Psoas muscle (tissue), 8 donors: ENCODE measurements around the gene CHIC2. TPM values are rescaled to one million over a fixed set of nuclear protein-coding genes. Genes with fewer than 3 reads are reported as not detected.
"Not testable (repeated sequence)": the region's sequence is repeated elsewhere in the genome, so short reads cannot be mapped to it uniquely, and the experiment has no call there.

Experiments used
- ATAC-seq, 4 donors: fragments of 200-7000 bp; cut with Tn5 transposase; one replicate each; pipeline ENCODE4 v1.9.1; 2020; ENCODE audit warnings: moderate library complexity in 3 of 4, mild to moderate bottlenecking in 2 of 4
- DNase-seq, 2 donors: peaks; one replicate each; pipeline ENCODE4 v3.0.0-alpha.2; 2020
- H3K27ac ChIP-seq: fragments of 200-600 bp; one replicate; pipeline ENCODE4 v1.8.0; 2022
- H3K27me3 ChIP-seq, 3 donors: fragments of 200-600 bp in 1 of 3; one replicate each; pipeline versions ENCODE4 v1.6.1 to v1.8.0; 2013 to 2022; ENCODE audit warnings: low read length in 2 of 3, mild to moderate bottlenecking in 2 of 3, moderate library complexity in 1 of 3; ENCODE audit not compliant: insufficient read depth in 3 of 3
- H3K36me3 ChIP-seq, 2 donors: fragments of 200-600 bp in 1 of 2; one replicate each; pipeline versions ENCODE4 v1.6.1 to v1.8.0; 2013 to 2022; ENCODE audit warnings: low read depth in 1 of 2, mild to moderate bottlenecking in 1 of 2, moderate library complexity in 1 of 2; ENCODE audit not compliant: insufficient read depth in 1 of 2
- H3K4me1 ChIP-seq: fragments of 200-600 bp; one replicate; pipeline ENCODE4 v1.8.0; 2022
- H3K4me3 ChIP-seq: fragments of 200-600 bp; one replicate; pipeline ENCODE4 v1.8.0; 2022; ENCODE audit warnings: mild to moderate bottlenecking
- H3K9me3 ChIP-seq: fragments of 200-600 bp; one replicate; pipeline ENCODE4 v1.8.0; 2022
- CTCF ChIP-seq: fragments of 200-600 bp; IDR thresholded peaks from one replicate; pipeline ENCODE4 v1.8.0; 2022; ENCODE audit warnings: antibody characterized with exemption
- WGBS, 3 donors: extraction: QIAGEN DNeasy Blood & Tissue Kit; methylation state at CpG; one replicate each; pipeline versions ENCODE4 v1.1.6 to v1.1.7; 2013; 5-methylcytosine and 5-hydroxymethylcytosine counted together
- intact Hi-C, 2 donors: fragments of 100-400 bp; cut with DNase I; formaldehyde crosslinking; loops; one replicate each; pipeline versions ENCODE4 v1.11.0 to v1.14.2; 2022
- polyA plus RNA-seq, 3 donors: library from polyadenylated mRNA; stranded (reverse); fragments of 200-250 nt; gene quantifications; one replicate each; pipeline ENCODE4 v1.2.3, GENCODE V29; 2013
- total RNA-seq, 4 donors: library from RNA; stranded (reverse); fragmentation: NEBNext Ultra II Directional in 2 of 4; extraction: Animal tissue kit (Norgen Biotek cat#: 25700) in 2 of 4; gene quantifications; one replicate each; pipeline versions ENCODE4 v1.2.1 to v1.2.4, GENCODE V29; 2021 to 2023
- donor health status: healthy with polysubstance abuse.
- donor health status: DM: no; HTN: no; CAD: no; lungs with moderate emphysema.
- donor health status: Bipolar disorder and iron deficiency.
- donor health status: healthy.
- donor health status: DM: yes; HTN: yes; CAD: no.
- donor health status: DM: no; HTN: no; CAD: no.
- donor health status: DM: no; HTN: no; CAD: no.
- donor health status: DM: yes; HTN: yes; CAD: no.

Gene CHIC2
- total and polyA plus RNA-seq, 7 donors = 8.6 to 17.4 (median 10.8) TPM

DNA sequence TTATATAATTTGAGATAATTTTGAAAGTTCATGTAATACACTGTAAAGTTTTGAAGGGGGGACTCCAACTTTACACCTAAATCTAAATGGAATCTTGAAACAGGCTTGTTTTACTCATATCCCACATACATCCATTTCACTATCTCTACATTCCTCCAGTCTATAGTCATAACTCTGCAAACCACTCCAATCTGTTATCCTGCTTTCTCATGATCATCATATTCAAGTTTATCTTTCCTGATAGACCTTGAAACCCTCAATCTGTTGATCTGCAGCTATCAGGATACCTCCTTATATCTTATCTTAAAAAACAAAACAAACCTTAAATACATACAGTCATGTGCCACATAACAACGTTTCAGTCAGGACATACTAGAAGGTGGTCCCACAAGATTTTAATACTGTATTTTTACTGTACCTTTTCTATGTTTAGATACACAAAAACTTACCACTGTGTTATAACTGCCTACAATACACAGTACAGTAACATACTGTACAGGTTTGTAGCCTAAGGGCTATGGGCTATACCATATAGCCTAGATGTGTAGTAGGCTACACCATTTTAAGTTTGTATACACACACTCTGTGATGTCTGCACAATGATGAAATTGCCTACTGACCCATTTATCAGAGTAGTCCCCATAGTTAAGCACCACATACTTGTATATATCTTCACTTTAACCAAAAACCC is 14.0 kb downstream of the CHIC2 start:
- WGBS, 3 donors = 58 to 63% (median 62%) methylated on average over 1 of the region's 1 CpG

GRCh38 chr4:54043630-54044029 is 20.8 kb downstream of the CHIC2 start:
- peaks cover 0 to 14% of the 10 kb centered on the region in 2 donors for H3K36me3 ChIP-seq
- H3K27ac ChIP-seq, H3K4me1 ChIP-seq, H3K9me3 ChIP-seq, ATAC-seq, DNase-seq, H3K27me3 ChIP-seq, H3K4me3 ChIP-seq, intact Hi-C loops: not testable (repeated sequence)
- 63 to 88% (median 71%) methylated on average over 2 to 3 of the region's 4 CpGs for WGBS, 3 donors

More for the DNA sequence above, 14.0 kb downstream of the CHIC2 start:
- Histone ChIP-seq H3K27me3 (no peaks in the 10 kb centered on the region), H3K4me1 (peaks cover 19% of the 10 kb centered on the region), H3K36me3 (peaks cover 0 to 12% of the 10 kb centered on the region in 2 donors), H3K27ac (no peak overlapping the region), H3K4me3 (no peak overlapping the region), H3K9me3 (no peaks in the 10 kb centered on the region)
- intact Hi-C loops = no loop called here
- ATAC-seq (no peak), DNase-seq (no peak)
- no peak for TF ChIP-seq CTCF

GRCh38 chr4:54041933-54042332 is 22.5 kb downstream of the CHIC2 start:
- H3K4me3 ChIP-seq = no peak overlapping the region
- no peaks in the 10 kb centered on the region for H3K9me3 ChIP-seq
- no peaks in the 10 kb centered on the region for H3K27me3 ChIP-seq
- intact Hi-C loops = no loop called here
- TF ChIP-seq CTCF = no peak
- H3K4me1 ChIP-seq = no peaks in the 10 kb centered on the region
- ATAC-seq (no peak), DNase-seq (no peak)
- no peak overlapping the region for H3K27ac ChIP-seq
- WGBS, 3 donors = 72 to 78% (median 75%) methylated on average over 2 of the region's 2 CpGs
- peaks cover 0 to 6% of the 10 kb centered on the region in 2 donors for H3K36me3 ChIP-seq

DNA sequence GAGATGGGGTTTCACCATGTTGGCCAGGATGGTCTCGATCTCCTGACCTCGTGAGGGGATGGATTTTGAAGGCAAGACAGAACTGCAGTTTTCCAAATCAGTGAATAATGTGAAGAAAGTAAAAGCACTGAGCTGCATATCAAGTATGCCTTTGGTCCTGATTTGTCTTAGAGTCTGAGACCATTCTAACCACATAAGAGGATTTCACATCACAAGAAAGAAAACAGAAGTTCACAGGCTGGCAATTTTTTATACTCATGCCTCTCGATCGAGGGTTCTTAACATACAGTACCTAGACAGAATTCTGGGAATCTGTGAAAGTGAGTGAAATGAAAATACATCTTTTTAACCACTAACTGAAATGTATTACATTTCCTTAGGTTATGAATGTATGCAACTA is 23.3 kb downstream of the CHIC2 start:
- H3K4me3 ChIP-seq = no peak overlapping the region
- no peak for TF ChIP-seq CTCF
- ATAC-seq (no peak), DNase-seq (no peak)
- no peaks in the 10 kb centered on the region for H3K9me3 ChIP-seq
- H3K36me3 ChIP-seq = peaks cover 0 to 6% of the 10 kb centered on the region in 2 donors
- no peaks in the 10 kb centered on the region for H3K27me3 ChIP-seq
- intact Hi-C loops = no loop called here
- 87 to 95% (median 92%) methylated on average over 4 of the region's 4 CpGs for WGBS, 3 donors
- no peak overlapping the region for H3K27ac ChIP-seq
- no peaks in the 10 kb centered on the region for H3K4me1 ChIP-seq

- H3K27me3 ChIP-seq = no peaks in the 10 kb centered on the region
- ATAC-seq (no peak), DNase-seq (no peak)
- peaks cover 0 to 6% of the 10 kb centered on the region in 2 donors for H3K36me3 ChIP-seq
- intact Hi-C loops = no loop called here
- H3K4me3 ChIP-seq = no peak overlapping the region
- no peak for TF ChIP-seq CTCF
- 85 to 88% (median 88%) methylated on average over 3 of the region's 3 CpGs for WGBS, 3 donors
- no peaks in the 10 kb centered on the region for H3K9me3 ChIP-seq
- H3K4me1 ChIP-seq = no peaks in the 10 kb centered on the region
- H3K27ac ChIP-seq = no peak overlapping the region
Measured at GRCh38 chr4:54038056-54038455, 26.3 kb downstream of the CHIC2 start.
